HG03558 (cell line): Measurements from ENCODE around the gene HS3ST6.
A peak's percentile ranks its signal among the peaks of the same experiment; 100 is the strongest.
"Not testable (repeated sequence)": the region's sequence is repeated elsewhere in the genome, so short reads cannot be mapped to it uniquely, and the experiment has no call there.

ENCODE experiments used
- ATAC-seq: cut with Tn5 transposase; IDR thresholded peaks from one replicate; pipeline ENCODE4 v1.9.1; 2021; ENCODE audit warnings: moderate number of reproducible peaks; ENCODE audit not compliant: unreplicated experiment; ENCODE audit errors: extremely low read depth

HS3ST6 gene

GRCh38 chr16:1918351-1919326 is at the start of gene HS3ST6:
Gene HS3ST6, minus strand, starts transcription at chr16:1918415. Its CDS starts 92 bp downstream, at chr16:1918323.
- ATAC-seq: no peak

- no peak for ATAC-seq
These were observed 48.2 kb upstream of the HS3ST6 start, which contains the start of gene RNF151 for GRCh38 chr16:1966460-1966859. Gene RNF151, plus strand, starts transcription at chr16:1966856. Its CDS starts 26 bp downstream, at chr16:1966882.

- ATAC-seq: no peak
These were observed 47.3 kb upstream of the HS3ST6 start for GRCh38 chr16:1965396-1966001.

GRCh38 chr16:1964506-1965395 is 46.5 kb upstream of the HS3ST6 start, which contains the start of gene RPS2:
Gene RPS2, minus strand, starts transcription at chr16:1964826. Its CDS starts 201 bp downstream, at chr16:1964625.
- peak; percentile 70 for ATAC-seq

- no peak for ATAC-seq
These were observed 45.7 kb upstream of the HS3ST6 start for GRCh38 chr16:1963806-1964505.

- ATAC-seq: not testable (repeated sequence)
These were observed 44.2 kb upstream of the HS3ST6 start for GRCh38 chr16:1962161-1963153.

- no peak for ATAC-seq
These were observed 43.4 kb upstream of the HS3ST6 start for GRCh38 chr16:1961651-1962067.

- no peak for ATAC-seq
These were observed 42.7 kb upstream of the HS3ST6 start for GRCh38 chr16:1960665-1961630.

- peak; percentile 41 for ATAC-seq
These were observed 41.2 kb upstream of the HS3ST6 start, which contains the start of gene NDUFB10 for GRCh38 chr16:1959269-1960039. Gene NDUFB10, plus strand, starts transcription at chr16:1959538. Its CDS starts 87 bp downstream, at chr16:1959625.

- no peak for ATAC-seq
These were observed 40.6 kb upstream of the HS3ST6 start for GRCh38 chr16:1958715-1959268.

GRCh38 chr16:1958143-1958491 is 39.9 kb upstream of the HS3ST6 start:
- ATAC-seq: not testable (repeated sequence)

- ATAC-seq: not testable (repeated sequence)
These were observed 39.4 kb upstream of the HS3ST6 start for GRCh38 chr16:1957434-1958142.

GRCh38 chr16:1953734-1954133 is 35.5 kb upstream of the HS3ST6 start:
- no peak for ATAC-seq

- no peak for ATAC-seq
These were observed 32.3 kb upstream of the HS3ST6 start for GRCh38 chr16:1950559-1950958.

GRCh38 chr16:1950047-1950446 is 31.8 kb upstream of the HS3ST6 start:
- no peak for ATAC-seq

- ATAC-seq: no peak
These were observed 31.3 kb upstream of the HS3ST6 start for GRCh38 chr16:1949507-1949906.
